Stomach (tissue), 4 donors: Measurements from ENCODE around the gene RXRA.

ENCODE experiments used
- CTCF ChIP-seq, 7 experiments: fragments of 450-650 bp in 4 of 7; fragments of 200-600 bp in 3 of 7; sonication (generic) in 3 of 7; IDR thresholded peaks; one replicate each; pipeline ENCODE4 v1.5.1; 2016 to 2019; ENCODE audit warnings: antibody characterized with exemption in 7 of 7, control low read depth in 2 of 7, mild to moderate bottlenecking in 1 of 7
- EP300 ChIP-seq: sonication (generic); formaldehyde crosslinking; IDR thresholded peaks from one replicate; pipeline ENCODE4 v1.6.1; 2017; ENCODE audit warnings: antibody characterized with exemption
- POLR2A ChIP-seq, 4 donors: fragments of 450-650 bp; IDR thresholded peaks; one replicate each; pipeline ENCODE4 v1.6.1; 2016; ENCODE audit warnings: antibody characterized with exemption in 4 of 4, control low read depth in 2 of 4, mild to moderate bottlenecking in 1 of 4, moderate library complexity in 1 of 4
- POLR2AphosphoS5 ChIP-seq, 3 donors: sonication (generic); formaldehyde crosslinking; IDR thresholded peaks; one replicate each; pipeline ENCODE4 v1.6.1; 2016; ENCODE audit warnings: antibody characterized with exemption in 3 of 3

- TF ChIP-seq CTCF (IDR thresholded peaks at IDR 0.05) (no peak), POLR2A (IDR thresholded peaks at IDR 0.05) (no peak), EP300 (no peak), POLR2AphosphoS5 (IDR thresholded peaks at IDR 0.05) (no peak)
Observed at GRCh38 chr9:134395737-134396257, 69.5 kb downstream of the RXRA start.
